Endothelial cell of umbilical vein (primary cell): ENCODE results near the gene FAM222A. TPM values are rescaled to one million over a fixed set of nuclear protein-coding genes. Genes with fewer than 3 reads are reported as not detected.

ENCODE experiments used
- BruUV-seq: library from RNA; stranded (reverse); fragments of 400-500 nt; replicated peaks from 2 replicates; lab custom pipeline; 2021; lab: Mats Ljungman, UMichigan
- CTCF ChIA-PET: fragments of 300-600, 350-600 bp; sonication (Branson Sonifier 250); formaldehyde crosslinking; loops from one replicate; lab custom pipeline; 2021; ENCODE audit warnings: antibody characterized with exemption, inconsistent platforms; lab: Charles Lee
- POLR2A ChIA-PET: fragments of 300-600, 350-600 bp; sonication (Branson Sonifier 250); formaldehyde crosslinking; loops from one replicate; lab custom pipeline; 2021; ENCODE audit warnings: antibody characterized with exemption, inconsistent platforms; lab: Charles Lee
- DNase-seq: peaks from one replicate; pipeline ENCODE4 v3.0.0-alpha.2; 2011; ENCODE audit warnings: low read depth, low spot score
- FAIRE-seq: peaks from 2 replicates; lab custom pipeline; 2011; peaks lifted over from hg19 to GRCh38; lab: Jason Lieb, UNC
- H2AFZ ChIP-seq: 2 replicates; pipeline ENCODE4 v1.6.0; 2012; ENCODE audit warnings: low read depth, low read length, control low read depth, inconsistent platforms
- H3K27ac ChIP-seq: 2 replicates; pipeline ENCODE4 v1.5.1; 2011; ENCODE audit warnings: low read depth, mild to moderate bottlenecking, control low read depth, low read length, moderate library complexity; ENCODE audit not compliant: insufficient read depth
- H3K27me3 ChIP-seq, 2 experiments: 2 replicates each; pipeline versions ENCODE4 v1.6.0 to v1.6.1; 2011; ENCODE audit warnings: low read length in 2 of 2, mixed read lengths in 1 of 2; ENCODE audit not compliant: control insufficient read depth in 2 of 2, insufficient read depth in 2 of 2
- H3K36me3 ChIP-seq, 2 experiments: 2 replicates in 1 of 2; 3 replicates in 1 of 2; pipeline ENCODE4 v1.5.1; 2011; ENCODE audit warnings: low read length in 2 of 2, mild to moderate bottlenecking in 1 of 2, moderate library complexity in 1 of 2; ENCODE audit not compliant: control insufficient read depth in 2 of 2, insufficient read depth in 2 of 2; ENCODE audit errors: extremely low read depth in 1 of 2
- H3K4me1 ChIP-seq: 3 replicates; pipeline ENCODE4 v1.5.1; 2011; ENCODE audit warnings: mild to moderate bottlenecking, low read length; ENCODE audit not compliant: control insufficient read depth, insufficient read depth; ENCODE audit errors: extremely low read depth
- H3K4me2 ChIP-seq: 2 replicates; pipeline ENCODE4 v1.6.1; 2011; ENCODE audit warnings: low read length, control low read depth, mixed read lengths; ENCODE audit not compliant: insufficient read depth
- H3K4me3 ChIP-seq, 3 experiments: fragments of 200-600 bp in 1 of 3; sonication (generic), shearing (Covaris generic) in 1 of 3; replicated peaks in 1 of 3; 2 replicates each; pipeline ENCODE4 v1.5.1; 2011 to 2016; ENCODE audit warnings: control low read depth in 3 of 3, low read length in 3 of 3, mild to moderate bottlenecking in 2 of 3, inconsistent platforms in 1 of 3, low read depth in 1 of 3, moderate library complexity in 1 of 3; ENCODE audit not compliant: insufficient read depth in 1 of 3
- H3K79me2 ChIP-seq: 2 replicates; pipeline ENCODE4 v1.6.0; 2012; ENCODE audit warnings: low read length, inconsistent platforms; ENCODE audit not compliant: control insufficient read depth, insufficient read depth
- H3K9ac ChIP-seq: replicated peaks from 2 replicates; pipeline ENCODE3; 2011; ENCODE audit warnings: low read length, control low read depth; ENCODE audit not compliant: insufficient read depth; ENCODE audit errors: extremely low read depth
- H3K9me1 ChIP-seq: replicated peaks from 3 replicates; pipeline ENCODE4 v1.6.0; 2011; ENCODE audit warnings: mild to moderate bottlenecking, low read length; ENCODE audit not compliant: control insufficient read depth, insufficient read depth; ENCODE audit errors: extremely low read depth
- H3K9me3 ChIP-seq: replicated peaks from 2 replicates; pipeline ENCODE4 v1.5.1; 2012; ENCODE audit warnings: low read length, inconsistent platforms; ENCODE audit not compliant: control insufficient read depth, insufficient read depth
- H4K20me1 ChIP-seq: replicated peaks from 2 replicates; pipeline ENCODE3; 2011; ENCODE audit warnings: mild to moderate bottlenecking, low read length; ENCODE audit not compliant: control insufficient read depth, insufficient read depth; ENCODE audit errors: extremely low read depth
- CTCF ChIP-seq, 2 donors: IDR thresholded peaks; 1 replicate in 1 of 2; 2 replicates in 1 of 2; pipeline ENCODE4 v1.5.1; 2011; ENCODE audit warnings: low read length in 2 of 2, mild to moderate bottlenecking in 2 of 2, moderate library complexity in 2 of 2, control low read depth in 1 of 2, inconsistent platforms in 1 of 2, low read depth in 1 of 2; ENCODE audit not compliant: insufficient read depth in 1 of 2; ENCODE audit errors: extremely low read depth in 1 of 2
- EZH2 ChIP-seq: IDR thresholded peaks from 2 replicates; pipeline ENCODE4 v1.6.1; 2012; ENCODE audit warnings: borderline replicate concordance, low read depth, mild to moderate bottlenecking, moderate library complexity, low read length, inconsistent platforms; ENCODE audit not compliant: severe bottlenecking
- FOS ChIP-seq: IDR thresholded peaks from 2 replicates; pipeline ENCODE4 v1.6.1; 2011; ENCODE audit warnings: mild to moderate bottlenecking, low read length, moderate library complexity, borderline replicate concordance; ENCODE audit not compliant: insufficient read depth
- GATA2 ChIP-seq: IDR thresholded peaks from 2 replicates; pipeline ENCODE4 v1.7.0; 2011; ENCODE audit warnings: low read depth, mild to moderate bottlenecking, moderate library complexity, mixed read lengths, low read length; ENCODE audit not compliant: insufficient read length, insufficient read depth
- JUN ChIP-seq: IDR thresholded peaks from 2 replicates; pipeline ENCODE4 v1.6.1; 2011; ENCODE audit warnings: borderline replicate concordance, low read depth; ENCODE audit not compliant: insufficient read length, insufficient read depth
- MAX ChIP-seq: IDR thresholded peaks from 2 replicates; pipeline ENCODE4 v1.6.1; 2011; ENCODE audit not compliant: insufficient read depth, insufficient read length
- MYC ChIP-seq: IDR thresholded peaks from one replicate; pipeline ENCODE4 v1.6.1; 2011; ENCODE audit warnings: mild to moderate bottlenecking, low read depth, low read length
- POLR2A ChIP-seq: IDR thresholded peaks from 2 replicates; pipeline ENCODE4 v1.6.1; 2012; ENCODE audit warnings: low read depth, mild to moderate bottlenecking, control low read depth, low read length
- POLR2AphosphoS5 ChIP-seq: IDR thresholded peaks from 2 replicates; pipeline ENCODE4 v1.6.1; 2012; ENCODE audit warnings: low read depth, mild to moderate bottlenecking, control low read depth, low read length, moderate library complexity; ENCODE audit not compliant: insufficient read depth
- dilution Hi-C: fragments of 300-500 bp; cut with MboI; formaldehyde crosslinking; loops from one replicate; pipeline ENCODE4 v1.15.0; 2019; ENCODE audit warnings: low sequenced_read_pairs; ENCODE audit not compliant: extremely low pct_ligation_motif_present
- intact Hi-C: fragments of 100-400 bp; cut with micrococcal nuclease; formaldehyde crosslinking; loops from one replicate; pipeline ENCODE4 v1.10.0; 2022
- polyA plus RNA-seq, 4 experiments: library from polyadenylated mRNA; depleted of rRNA in 3 of 4; stranded (reverse) in 3 of 4; unstranded in 1 of 4; fragments of >200 nt; gene quantifications; 2 replicates each; pipeline versions ENCODE4 v1.2.1 to v1.2.3, GENCODE V29; 2011 to 2012; ENCODE audit warnings: missing spikeins in 1 of 4
- total RNA-seq: library from RNA; stranded (reverse); gene quantifications from 2 replicates; pipeline ENCODE4 v1.2.3, GENCODE V29; 2021

FAM222A gene
- total and polyA plus RNA-seq, 2 donors (not counting 3 experiments of a cell fraction or from before 2014, with no cell fraction given): 0.62 to 1.7 TPM

GRCh38 chr12:109709401-109709991 lies 4.1 kb upstream of the FAM222A start:
- FAIRE-seq (no peak), DNase-seq (no peak)
- H3K4me2 ChIP-seq: no peak overlapping the region
- no peaks in the 10 kb centered on the region for H3K9me1 ChIP-seq
- H3K9ac ChIP-seq: no peak overlapping the region
- dilution Hi-C loops: no loop called here
- CTCF ChIA-PET: no interaction called here
- no peaks in the 10 kb centered on the region for H4K20me1 ChIP-seq
- intact Hi-C loops: no loop called here
- no peak overlapping the region for H3K27ac ChIP-seq
- no peaks in the 10 kb centered on the region for H3K9me3 ChIP-seq
- no peaks in the 10 kb centered on the region for H3K4me1 ChIP-seq
- BruUV-seq: no TSS peak
- no peaks in the 10 kb centered on the region for H3K36me3 ChIP-seq
- POLR2A ChIA-PET: no interaction called here
- TF ChIP-seq POLR2A (no peak), GATA2 (no peak), JUN (no peak), FOS (no peak), MYC (no peak), CTCF (IDR thresholded peaks at IDR 0.05; ENCODE audit: extremely low read depth in 1 of 2, insufficient read depth in 1 of 2, low read depth in 1 of 2, low read length in 2 of 2) (no peak), POLR2AphosphoS5 (no peak), EZH2 (no peak), MAX (no peak)
- no peaks in the 10 kb centered on the region for H3K79me2 ChIP-seq
- H2AFZ ChIP-seq: no peak overlapping the region
- no peak overlapping the region for H3K4me3 ChIP-seq
- H3K27me3 ChIP-seq: peaks cover 17 to 21% of the 10 kb centered on the region in 2 experiments
